ENCODE measurements around the gene DEF6. TPM values are rescaled to one million over a fixed set of nuclear protein-coding genes. Genes with fewer than 3 reads are reported as not detected.

The DEF6 gene
- total and polyA plus RNA-seq, 2 of the 13 experiments (the other 11 are each of a cell fraction or from before 2014, with no cell fraction given), result 5.2 to 10.0 TPM

DNA sequence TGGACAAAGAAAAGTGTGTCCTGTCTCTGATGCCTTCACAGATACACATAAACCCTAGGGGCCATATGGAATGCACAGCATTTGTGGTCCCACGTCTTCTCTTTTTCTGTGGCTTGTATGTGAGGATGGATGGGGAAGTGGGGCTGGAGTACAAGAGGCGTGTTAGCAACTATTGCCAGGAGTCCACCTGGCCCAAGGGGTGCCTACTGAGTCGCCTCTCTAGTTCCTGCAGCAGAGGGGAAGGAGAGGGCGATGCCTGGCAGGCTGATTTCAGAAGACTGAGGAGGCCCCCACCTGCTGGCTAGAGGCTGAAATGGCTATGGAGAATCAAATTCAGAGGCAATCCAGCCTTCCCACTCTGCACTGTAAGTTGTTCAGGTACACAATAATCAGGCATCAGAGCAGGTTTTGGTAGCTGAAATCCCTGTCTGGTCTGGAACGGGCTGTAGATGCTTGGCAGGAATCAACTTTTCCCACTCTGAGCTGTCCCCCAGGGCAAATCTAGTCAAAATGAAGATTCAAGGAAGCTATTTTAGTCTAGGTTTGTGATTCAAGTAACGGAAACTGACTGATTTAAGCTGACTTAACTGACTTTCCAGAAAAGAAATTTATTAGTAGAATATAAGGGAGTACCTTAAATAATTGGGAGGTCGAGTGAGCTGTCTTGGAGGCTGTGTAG is 29.9 kb downstream of the DEF6 start (continued):
- TF ChIP-seq CHD2 (IDR thresholded peaks at IDR 0.05; ENCODE audit: low read depth, low read length) (no peak), ZNF350 (CRISPR knock-in tag; IDR thresholded peaks at IDR 0.05; ENCODE audit: borderline replicate concordance, low read depth) (no peak), ZNF17 (CRISPR knock-in tag; IDR thresholded peaks at IDR 0.05) (no peak), ZNF232 (CRISPR knock-in tag; IDR thresholded peaks at IDR 0.05; ENCODE audit: borderline replicate concordance) (0 out of 2 replicates have a peak, but pooled peaks have one; percentile 27), KDM3A (CRISPR knock-in tag; IDR thresholded peaks at IDR 0.05; ENCODE audit: low read depth) (0 out of 2 replicates have a peak, but pooled peaks have one; percentile 21), ZNF616 (CRISPR knock-in tag; IDR thresholded peaks at IDR 0.05; ENCODE audit: low read depth) (0 out of 2 replicates have a peak, but pooled peaks have one; percentile 29), ZNF501 (CRISPR knock-in tag; IDR thresholded peaks at IDR 0.05) (peak; percentile 45; the same call in 1 of the 2 replicates), ZNF331 (CRISPR knock-in tag; IDR thresholded peaks at IDR 0.05) (no peak), IRF2 (CRISPR knock-in tag; IDR thresholded peaks at IDR 0.05) (peak; percentile 56), ZNF326 (CRISPR knock-in tag; IDR thresholded peaks at IDR 0.05; ENCODE audit: borderline replicate concordance) (no peak), ZBTB21 (CRISPR knock-in tag; IDR thresholded peaks at IDR 0.05) (no peak), ZFP41 (CRISPR knock-in tag; IDR thresholded peaks at IDR 0.05; ENCODE audit: borderline replicate concordance) (no peak), STAG1 (CRISPR knock-in tag; IDR thresholded peaks at IDR 0.05) (peak; percentile 81), MIER3 (CRISPR knock-in tag; IDR thresholded peaks at IDR 0.05; ENCODE audit: borderline replicate concordance) (peak; percentile 16; the same call in 1 of the 2 replicates), DPF2 (CRISPR knock-in tag; IDR thresholded peaks at IDR 0.05; ENCODE audit: borderline replicate concordance, low read depth) (no peak), ZNF256 (CRISPR knock-in tag; conservative IDR thresholded peaks at IDR 0.05) (0 out of 2 replicates have a peak, but pooled peaks have one; percentile 38), ZNF749 (CRISPR knock-in tag; IDR thresholded peaks at IDR 0.05; ENCODE audit: borderline replicate concordance) (no peak), NFKB2 (CRISPR knock-in tag; IDR thresholded peaks at IDR 0.05; ENCODE audit: borderline replicate concordance) (no peak; the same call in 1 of the 2 replicates), HDAC2 (CRISPR knock-in tag; IDR thresholded peaks at IDR 0.05) (peak; percentile 30; the same call in 1 of the 2 replicates)
- TF ChIP-seq, protein P1, sequence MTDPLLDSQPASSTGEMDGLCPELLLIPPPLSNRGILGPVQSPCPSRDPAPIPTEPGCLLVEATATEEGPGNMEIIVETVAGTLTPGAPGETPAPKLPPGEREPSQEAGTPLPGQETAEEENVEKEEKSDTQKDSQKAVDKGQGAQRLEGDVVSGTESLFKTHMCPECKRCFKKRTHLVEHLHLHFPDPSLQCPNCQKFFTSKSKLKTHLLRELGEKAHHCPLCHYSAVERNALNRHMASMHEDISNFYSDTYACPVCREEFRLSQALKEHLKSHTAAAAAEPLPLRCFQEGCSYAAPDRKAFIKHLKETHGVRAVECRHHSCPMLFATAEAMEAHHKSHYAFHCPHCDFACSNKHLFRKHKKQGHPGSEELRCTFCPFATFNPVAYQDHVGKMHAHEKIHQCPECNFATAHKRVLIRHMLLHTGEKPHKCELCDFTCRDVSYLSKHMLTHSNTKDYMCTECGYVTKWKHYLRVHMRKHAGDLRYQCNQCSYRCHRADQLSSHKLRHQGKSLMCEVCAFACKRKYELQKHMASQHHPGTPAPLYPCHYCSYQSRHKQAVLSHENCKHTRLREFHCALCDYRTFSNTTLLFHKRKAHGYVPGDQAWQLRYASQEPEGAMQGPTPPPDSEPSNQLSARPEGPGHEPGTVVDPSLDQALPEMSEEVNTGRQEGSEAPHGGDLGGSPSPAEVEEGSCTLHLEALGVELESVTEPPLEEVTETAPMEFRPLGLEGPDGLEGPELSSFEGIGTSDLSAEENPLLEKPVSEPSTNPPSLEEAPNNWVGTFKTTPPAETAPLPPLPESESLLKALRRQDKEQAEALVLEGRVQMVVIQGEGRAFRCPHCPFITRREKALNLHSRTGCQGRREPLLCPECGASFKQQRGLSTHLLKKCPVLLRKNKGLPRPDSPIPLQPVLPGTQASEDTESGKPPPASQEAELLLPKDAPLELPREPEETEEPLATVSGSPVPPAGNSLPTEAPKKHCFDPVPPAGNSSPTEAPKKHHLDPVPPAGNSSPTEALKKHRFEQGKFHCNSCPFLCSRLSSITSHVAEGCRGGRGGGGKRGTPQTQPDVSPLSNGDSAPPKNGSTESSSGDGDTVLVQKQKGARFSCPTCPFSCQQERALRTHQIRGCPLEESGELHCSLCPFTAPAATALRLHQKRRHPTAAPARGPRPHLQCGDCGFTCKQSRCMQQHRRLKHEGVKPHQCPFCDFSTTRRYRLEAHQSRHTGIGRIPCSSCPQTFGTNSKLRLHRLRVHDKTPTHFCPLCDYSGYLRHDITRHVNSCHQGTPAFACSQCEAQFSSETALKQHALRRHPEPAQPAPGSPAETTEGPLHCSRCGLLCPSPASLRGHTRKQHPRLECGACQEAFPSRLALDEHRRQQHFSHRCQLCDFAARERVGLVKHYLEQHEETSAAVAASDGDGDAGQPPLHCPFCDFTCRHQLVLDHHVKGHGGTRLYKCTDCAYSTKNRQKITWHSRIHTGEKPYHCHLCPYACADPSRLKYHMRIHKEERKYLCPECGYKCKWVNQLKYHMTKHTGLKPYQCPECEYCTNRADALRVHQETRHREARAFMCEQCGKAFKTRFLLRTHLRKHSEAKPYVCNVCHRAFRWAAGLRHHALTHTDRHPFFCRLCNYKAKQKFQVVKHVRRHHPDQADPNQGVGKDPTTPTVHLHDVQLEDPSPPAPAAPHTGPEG (CRISPR knock-in tag; IDR thresholded peaks at IDR 0.05), result no peak
- TF ChIP-seq, protein P2, sequence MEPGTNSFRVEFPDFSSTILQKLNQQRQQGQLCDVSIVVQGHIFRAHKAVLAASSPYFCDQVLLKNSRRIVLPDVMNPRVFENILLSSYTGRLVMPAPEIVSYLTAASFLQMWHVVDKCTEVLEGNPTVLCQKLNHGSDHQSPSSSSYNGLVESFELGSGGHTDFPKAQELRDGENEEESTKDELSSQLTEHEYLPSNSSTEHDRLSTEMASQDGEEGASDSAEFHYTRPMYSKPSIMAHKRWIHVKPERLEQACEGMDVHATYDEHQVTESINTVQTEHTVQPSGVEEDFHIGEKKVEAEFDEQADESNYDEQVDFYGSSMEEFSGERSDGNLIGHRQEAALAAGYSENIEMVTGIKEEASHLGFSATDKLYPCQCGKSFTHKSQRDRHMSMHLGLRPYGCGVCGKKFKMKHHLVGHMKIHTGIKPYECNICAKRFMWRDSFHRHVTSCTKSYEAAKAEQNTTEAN (CRISPR knock-in tag; conservative IDR thresholded peaks at IDR 0.05), result no peak

Data from HepG2 (cell line).